Activated T-helper 1 cell treated with anti-CD3 and anti-CD28 coated beads, Interleukin-2, amount 50 U/mL, for 16 hours (primary cell): ENCODE data around the gene PKIB.

Experiments
- DNase-seq, 2 donors: peaks; one replicate each; pipeline ENCODE4 v3.0.0-alpha.2; 2020; ENCODE audit warnings: low read depth in 1 of 2, low spot score in 1 of 2

Gene PKIB

GRCh38 chr6:122704066-122704465 lies 93.9 kb downstream of the PKIB start:
- DNase-seq = no peak

DNA sequence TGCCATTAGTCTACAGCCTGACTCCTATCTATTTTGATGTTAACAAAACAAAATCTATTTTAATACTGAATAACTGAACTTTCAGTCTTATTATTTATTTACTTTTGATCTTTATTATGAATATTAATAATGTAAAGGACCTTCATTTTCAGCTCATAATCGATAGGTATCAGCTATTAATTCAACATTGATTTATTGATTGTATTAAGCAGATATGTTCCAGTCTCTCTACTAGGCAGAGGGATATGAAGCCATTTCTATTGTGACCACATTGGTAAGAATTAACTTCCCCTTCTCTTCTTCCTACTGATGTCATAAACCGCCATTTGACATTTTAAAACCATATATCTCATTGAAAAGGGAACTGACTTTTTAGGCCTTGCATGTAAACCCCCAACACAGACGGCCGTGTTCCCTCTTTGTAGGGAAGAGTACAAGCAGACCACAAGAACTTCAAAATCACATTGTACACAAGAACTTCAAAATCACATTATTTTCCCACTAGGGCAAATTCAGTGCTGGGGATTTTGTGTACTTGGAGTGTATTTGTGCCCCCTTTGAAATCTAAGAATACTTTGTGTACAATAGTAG lies 99.8 kb downstream of the PKIB start:
- DNase-seq = no peak

GRCh38 chr6:122710908-122711635 lies 100.9 kb downstream of the PKIB start:
- no peak for DNase-seq

DNA sequence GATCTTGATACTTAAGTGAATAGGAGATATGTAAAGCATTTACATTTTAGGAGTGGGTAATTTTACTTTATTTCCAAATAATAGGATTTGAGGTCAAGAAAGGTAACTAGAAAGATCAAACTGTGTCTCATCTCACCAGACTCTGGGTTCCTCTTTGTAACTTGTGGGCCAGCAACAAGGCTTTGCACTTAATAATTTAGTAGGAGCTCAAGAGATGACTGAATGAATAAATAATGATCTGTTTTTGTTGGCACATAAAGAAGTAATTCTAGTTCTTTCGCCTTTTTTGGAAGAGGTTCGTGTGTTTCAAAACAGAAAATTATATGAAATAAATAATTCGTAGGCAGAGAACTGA lies 101.9 kb downstream of the PKIB start:
- DNase-seq = no peak

- no peak for DNase-seq
These were observed 102.4 kb downstream of the PKIB start for GRCh38 chr6:122712448-122713137.

DNA sequence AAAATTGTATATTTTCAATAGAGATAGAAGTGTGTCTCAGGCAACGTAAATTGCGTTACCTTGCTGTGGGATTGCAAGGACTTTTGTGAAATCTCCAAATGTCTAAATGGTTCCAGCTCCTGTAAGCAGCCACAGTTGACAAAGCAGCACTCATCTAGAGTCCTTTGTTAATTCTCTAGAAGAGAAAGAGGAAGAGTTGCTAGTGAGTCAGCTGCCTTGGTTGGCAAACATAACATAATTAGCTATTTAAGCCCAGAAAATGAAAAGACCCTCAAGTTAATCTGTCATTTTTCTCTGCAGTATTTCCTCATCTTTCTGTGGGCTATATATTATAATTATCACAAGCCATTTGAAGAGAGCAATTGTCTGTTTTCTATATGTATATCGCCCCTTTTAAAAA lies 102.9 kb downstream of the PKIB start:
- DNase-seq = no peak

DNA sequence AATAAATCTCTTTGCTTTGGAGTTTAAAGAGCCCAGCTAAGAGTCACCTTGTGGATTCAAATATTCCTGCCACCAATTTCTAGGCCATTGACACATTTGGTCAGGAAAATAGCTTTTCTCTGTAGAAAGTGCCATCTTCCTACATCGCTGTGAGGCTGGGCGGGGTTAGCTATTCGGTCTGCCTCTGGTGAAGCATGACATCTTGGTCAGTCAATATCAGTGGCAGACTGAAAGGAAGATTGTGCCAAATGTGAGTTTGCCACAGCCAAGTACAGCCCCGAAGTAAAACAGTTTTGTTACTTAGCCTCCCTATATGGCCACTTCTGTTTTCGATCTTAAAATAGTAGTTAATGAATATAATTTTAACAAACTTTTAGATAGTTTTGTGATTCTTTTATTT lies 103.9 kb downstream of the PKIB start:
- DNase-seq = no peak

- no peak for DNase-seq
These were observed 105.5 kb downstream of the PKIB start for GRCh38 chr6:122715725-122716124.

DNA sequence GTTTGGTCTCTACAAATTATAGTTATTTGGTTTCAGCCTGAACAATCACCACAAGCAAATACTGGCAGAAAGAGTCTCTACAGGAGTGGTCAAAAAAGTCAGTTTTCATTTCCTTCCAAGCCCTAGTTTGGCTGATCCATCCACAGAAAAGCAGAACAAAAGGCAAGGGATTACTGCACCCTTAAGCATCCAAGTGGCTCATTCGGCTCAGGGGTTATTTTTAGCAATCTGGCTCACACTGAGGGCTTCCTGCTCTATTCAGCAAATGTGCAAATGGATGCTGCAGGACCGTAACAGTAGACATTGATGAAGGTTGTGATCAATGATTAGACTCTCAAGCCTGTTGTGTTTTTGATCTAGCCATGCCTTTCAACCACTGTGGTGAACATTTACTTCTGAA lies 107.1 kb downstream of the PKIB start:
- DNase-seq = no peak

DNA sequence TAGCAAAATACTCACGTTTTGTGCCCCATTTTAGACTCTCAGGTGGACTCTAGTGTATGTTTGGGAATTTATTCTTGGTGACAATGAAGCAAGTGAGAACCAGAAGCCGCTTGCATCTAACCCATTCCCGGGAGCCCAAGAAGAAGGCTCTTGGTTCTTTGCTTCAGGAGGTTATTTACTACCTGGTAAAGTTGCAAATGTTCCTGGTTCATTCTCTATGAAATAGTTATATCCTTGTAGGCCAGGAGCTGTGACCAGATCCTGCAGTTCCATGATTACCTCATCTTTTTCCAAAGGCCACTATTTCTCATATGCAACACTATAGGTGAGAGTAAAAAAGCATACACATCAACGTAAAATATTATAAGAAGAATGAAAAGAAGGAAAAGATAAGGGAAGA lies 108.4 kb downstream of the PKIB start:
- DNase-seq = no peak

DNA sequence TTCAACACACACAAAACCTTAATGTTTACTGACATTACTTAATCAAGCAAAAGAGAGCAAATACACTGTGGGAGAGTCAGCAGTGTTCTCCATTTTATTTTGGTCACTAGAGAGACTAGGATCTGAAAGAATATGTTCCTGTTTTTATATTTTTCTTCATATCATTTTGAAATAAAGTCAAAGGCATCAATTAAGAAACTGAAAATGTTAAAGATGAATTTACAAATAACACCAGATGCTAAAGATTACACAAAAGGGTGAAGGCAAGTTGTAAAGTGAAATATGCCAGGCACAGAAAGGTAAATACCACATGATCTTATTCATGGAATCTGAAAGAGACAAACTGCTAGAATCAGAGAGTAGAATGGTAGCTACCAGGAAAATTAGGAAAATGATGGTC lies 109.0 kb downstream of the PKIB start:
- no peak for DNase-seq

- DNase-seq = no peak
These were observed 112.5 kb downstream of the PKIB start for GRCh38 chr6:122722746-122723145.

DNA sequence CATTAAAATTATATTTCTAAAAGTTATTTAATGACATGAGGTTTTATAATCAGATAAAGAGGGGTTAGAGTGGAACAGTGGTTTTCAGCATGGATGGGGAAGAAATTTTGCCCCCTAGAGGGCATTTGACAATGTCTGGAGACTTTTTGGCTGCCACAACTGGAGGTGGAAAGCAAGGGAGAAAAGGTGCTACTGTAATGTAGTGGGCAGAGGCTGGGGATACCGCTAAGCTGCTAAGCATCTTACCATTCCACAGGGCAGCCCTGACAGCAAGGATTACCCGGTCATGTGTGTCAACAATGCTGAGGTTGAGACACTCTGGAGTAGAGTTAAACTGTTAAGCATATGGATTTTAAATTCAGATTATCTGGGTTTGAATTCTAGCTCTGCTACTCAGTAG lies 116.4 kb downstream of the PKIB start:
- no peak for DNase-seq

- DNase-seq = no peak
These were observed 117.0 kb downstream of the PKIB start for GRCh38 chr6:122727244-122727643.

GRCh38 chr6:122730334-122730733 lies 120.1 kb downstream of the PKIB start:
- DNase-seq = no peak

DNA sequence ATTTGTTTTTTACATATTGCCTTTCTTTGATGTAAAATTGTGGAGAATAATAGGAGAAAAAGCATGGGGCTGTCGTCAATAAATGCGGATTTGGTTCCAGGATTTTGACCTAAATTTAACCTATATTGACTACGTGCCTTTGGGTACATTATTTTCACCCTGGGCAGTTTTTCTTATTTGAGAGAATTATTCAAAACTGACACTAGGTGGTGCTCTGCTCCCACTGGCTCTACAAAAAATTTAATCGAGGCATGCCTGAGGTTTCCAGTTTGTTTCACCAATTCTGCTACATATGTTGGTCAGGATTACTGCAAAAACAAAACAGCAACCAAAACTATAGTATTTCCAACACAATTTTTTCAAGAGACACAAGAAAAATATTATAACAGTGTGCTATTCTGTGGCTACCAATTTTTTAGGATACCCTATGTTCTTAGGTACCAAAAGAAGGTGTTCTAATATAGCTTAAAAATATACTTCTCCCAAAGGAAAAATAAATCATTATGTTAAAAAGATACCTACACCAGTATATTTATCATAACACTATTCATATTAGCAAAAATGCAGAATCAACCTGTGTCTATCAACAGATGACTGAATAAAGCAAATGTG lies 120.7 kb downstream of the PKIB start:
- no peak for DNase-seq

- DNase-seq = no peak
These were observed 123.1 kb downstream of the PKIB start for GRCh38 chr6:122733259-122733658.

- DNase-seq = no peak
These were observed 124.6 kb downstream of the PKIB start for GRCh38 chr6:122734529-122735395.

DNA sequence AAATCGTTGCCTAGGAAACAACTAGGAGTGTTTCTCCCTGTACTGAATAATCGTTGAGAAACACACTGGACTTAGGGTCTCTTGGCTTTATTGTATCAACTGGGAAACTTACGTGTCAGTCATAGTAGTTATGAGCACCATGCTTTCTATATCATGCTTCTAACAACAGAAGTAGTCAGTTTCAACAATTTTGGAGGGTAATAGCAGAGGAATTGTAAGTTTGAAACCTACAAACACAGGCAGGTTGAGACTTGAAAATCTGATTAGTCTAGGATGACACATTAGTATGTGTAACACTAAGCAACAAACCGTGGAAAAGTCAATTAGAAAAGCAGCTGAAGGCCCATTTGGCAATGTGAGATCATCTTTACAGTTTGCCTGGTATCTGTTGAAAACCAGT lies 125.4 kb downstream of the PKIB start:
- no peak for DNase-seq

- no peak for DNase-seq
These were observed 126.0 kb downstream of the PKIB start for GRCh38 chr6:122736163-122736562.

- DNase-seq = no peak
These were observed 126.4 kb downstream of the PKIB start for GRCh38 chr6:122736616-122737015.
